ENCODE measurements around the gene MORN5.
A peak's percentile ranks its signal among the peaks of the same experiment; 100 is the strongest.
"Not testable (repeated sequence)": the region's sequence is repeated elsewhere in the genome, so short reads cannot be mapped to it uniquely, and the experiment has no call there.

The MORN5 gene

GRCh38 chr9:122159026-122159924, at the start of gene MORN5, which contains the start of gene NDUFA8:
MORN5 (plus strand) TSS chr9:122159908; CDS start chr9:122159973, 65 bp downstream.
NDUFA8 (minus strand) TSS chr9:122159779; CDS start chr9:122159677, 102 bp downstream.
- peak within 1 kb of the TSS; percentile 92 for H3K27ac Mint-ChIP-seq

GRCh38 chr9:122110100-122110833, 49.4 kb upstream of the MORN5 start:
- no peak overlapping the region for H3K27ac Mint-ChIP-seq
- H3K4me3 Mint-ChIP-seq = no peak overlapping the region
- no peaks in the 10 kb centered on the region for H3K9me3 Mint-ChIP-seq
- H3K4me1 Mint-ChIP-seq = no peaks in the 10 kb centered on the region
- no peaks in the 10 kb centered on the region for H3K36me3 Mint-ChIP-seq
- no peaks in the 10 kb centered on the region for H3K27me3 Mint-ChIP-seq

More at GRCh38 chr9:122159026-122159924, at the start of gene MORN5, which contains the start of gene NDUFA8:
- Mint-ChIP-seq H3K9me3 (peaks cover 6% of the 10 kb centered on the region), H3K4me1 (peaks cover 47% of the 10 kb centered on the region), H3K27me3 (peaks cover 3% of the 10 kb centered on the region), H3K36me3 (peaks cover 2% of the 10 kb centered on the region), H3K4me3 (peak within 1 kb of the TSS; percentile 97)

- no peak overlapping the region for H3K27ac Mint-ChIP-seq
- H3K4me1 Mint-ChIP-seq = no peaks in the 10 kb centered on the region
- H3K27me3 Mint-ChIP-seq = no peaks in the 10 kb centered on the region
- H3K9me3 Mint-ChIP-seq = no peaks in the 10 kb centered on the region
- no peak overlapping the region for H3K4me3 Mint-ChIP-seq
- no peaks in the 10 kb centered on the region for H3K36me3 Mint-ChIP-seq
Measured at GRCh38 chr9:122111413-122112085, 48.2 kb upstream of the MORN5 start.

- no peak overlapping the region for H3K4me3 Mint-ChIP-seq
- H3K36me3 Mint-ChIP-seq = no peaks in the 10 kb centered on the region
- no peaks in the 10 kb centered on the region for H3K4me1 Mint-ChIP-seq
- H3K27me3 Mint-ChIP-seq = no peaks in the 10 kb centered on the region
- no peaks in the 10 kb centered on the region for H3K9me3 Mint-ChIP-seq
- peak overlapping the region; percentile 12 for H3K27ac Mint-ChIP-seq
Measured at GRCh38 chr9:122112238-122112637, 47.5 kb upstream of the MORN5 start.

- H3K4me3 Mint-ChIP-seq = no peak overlapping the region
- H3K36me3 Mint-ChIP-seq = no peaks in the 10 kb centered on the region
- H3K27ac Mint-ChIP-seq = peak overlapping the region; percentile 80
- H3K27me3 Mint-ChIP-seq = no peaks in the 10 kb centered on the region
- H3K4me1 Mint-ChIP-seq = no peaks in the 10 kb centered on the region
- no peaks in the 10 kb centered on the region for H3K9me3 Mint-ChIP-seq
Measured at GRCh38 chr9:122113574-122113973, 46.1 kb upstream of the MORN5 start.

GRCh38 chr9:122115176-122116035, 44.3 kb upstream of the MORN5 start:
- no peaks in the 10 kb centered on the region for H3K27me3 Mint-ChIP-seq
- no peaks in the 10 kb centered on the region for H3K9me3 Mint-ChIP-seq
- H3K36me3 Mint-ChIP-seq = no peaks in the 10 kb centered on the region
- no peaks in the 10 kb centered on the region for H3K4me1 Mint-ChIP-seq
- H3K4me3 Mint-ChIP-seq = no peak overlapping the region
- H3K27ac Mint-ChIP-seq = no peak overlapping the region

- no peaks in the 10 kb centered on the region for H3K36me3 Mint-ChIP-seq
- no peaks in the 10 kb centered on the region for H3K9me3 Mint-ChIP-seq
- no peak overlapping the region for H3K4me3 Mint-ChIP-seq
- no peak overlapping the region for H3K27ac Mint-ChIP-seq
- no peaks in the 10 kb centered on the region for H3K4me1 Mint-ChIP-seq
- no peaks in the 10 kb centered on the region for H3K27me3 Mint-ChIP-seq
Measured at GRCh38 chr9:122116040-122116439, 43.7 kb upstream of the MORN5 start.

GRCh38 chr9:122116448-122117173, 43.1 kb upstream of the MORN5 start:
- H3K4me1 Mint-ChIP-seq = no peaks in the 10 kb centered on the region
- H3K27me3 Mint-ChIP-seq = no peaks in the 10 kb centered on the region
- H3K27ac Mint-ChIP-seq = no peak overlapping the region
- no peak overlapping the region for H3K4me3 Mint-ChIP-seq
- H3K36me3 Mint-ChIP-seq = no peaks in the 10 kb centered on the region
- H3K9me3 Mint-ChIP-seq = no peaks in the 10 kb centered on the region

- not testable (repeated sequence) for H3K9me3 Mint-ChIP-seq, H3K27ac Mint-ChIP-seq, H3K4me1 Mint-ChIP-seq, H3K4me3 Mint-ChIP-seq, H3K36me3 Mint-ChIP-seq, H3K27me3 Mint-ChIP-seq
Measured at GRCh38 chr9:122117241-122117640, 42.5 kb upstream of the MORN5 start.

- Mint-ChIP-seq H3K36me3 (no peaks in the 10 kb centered on the region), H3K27ac (no peak overlapping the region), H3K4me3 (no peak overlapping the region), H3K27me3 (no peaks in the 10 kb centered on the region), H3K4me1 (no peaks in the 10 kb centered on the region), H3K9me3 (no peaks in the 10 kb centered on the region)
Measured at GRCh38 chr9:122118343-122119165, 41.2 kb upstream of the MORN5 start.

- Mint-ChIP-seq H3K4me3 (no peak overlapping the region), H3K4me1 (no peaks in the 10 kb centered on the region), H3K9me3 (no peaks in the 10 kb centered on the region), H3K27ac (no peak overlapping the region), H3K27me3 (no peaks in the 10 kb centered on the region), H3K36me3 (no peaks in the 10 kb centered on the region)
Measured at GRCh38 chr9:122119166-122119521, 40.6 kb upstream of the MORN5 start.

GRCh38 chr9:122119721-122120120, 40.0 kb upstream of the MORN5 start:
- Mint-ChIP-seq H3K27ac (no peak overlapping the region), H3K27me3 (peaks cover 2% of the 10 kb centered on the region), H3K4me1 (no peaks in the 10 kb centered on the region), H3K36me3 (no peaks in the 10 kb centered on the region), H3K4me3 (no peak overlapping the region), H3K9me3 (no peaks in the 10 kb centered on the region)

- H3K4me3 Mint-ChIP-seq = no peak overlapping the region
- no peaks in the 10 kb centered on the region for H3K36me3 Mint-ChIP-seq
- peaks cover 7% of the 10 kb centered on the region for H3K4me1 Mint-ChIP-seq
- H3K27me3 Mint-ChIP-seq = peaks cover 7% of the 10 kb centered on the region
- no peaks in the 10 kb centered on the region for H3K9me3 Mint-ChIP-seq
- no peak overlapping the region for H3K27ac Mint-ChIP-seq
Measured at GRCh38 chr9:122120316-122121071, 39.2 kb upstream of the MORN5 start.
